ENCODE measurements around the gene VPS16. TPM values are rescaled to one million over a fixed set of nuclear protein-coding genes. Genes with fewer than 3 reads are reported as not detected.

VPS16 gene
- total RNA-seq, 1 donor from 2014 or later: 49.9 TPM

- H3K4me3 Mint-ChIP-seq: peak overlapping the region; percentile 93
- DNase-seq (ENCODE audit: extremely low spot score, unreplicated experiment): no peak
- H3K36me3 Mint-ChIP-seq: no peaks in the 10 kb centered on the region
Measured at GRCh38 chr20:2873747-2874041, 33.1 kb downstream of the VPS16 start.

GRCh38 chr20:2874456-2874855 is 33.9 kb downstream of the VPS16 start:
- H3K9me3 Mint-ChIP-seq: no peaks in the 10 kb centered on the region
- H3K4me3 Mint-ChIP-seq: peak overlapping the region; percentile 93
- peaks cover 27% of the 10 kb centered on the region for H3K27me3 Mint-ChIP-seq
- H3K4me1 Mint-ChIP-seq (ENCODE audit: unreplicated experiment): peaks cover 32% of the 10 kb centered on the region
- H3K36me3 Mint-ChIP-seq: no peaks in the 10 kb centered on the region
- no peak for DNase-seq (ENCODE audit: extremely low spot score, unreplicated experiment)
- TF ChIP-seq CTCF (conservative IDR thresholded peaks at IDR 0.05): no peak
- no peak overlapping the region for H3K27ac Mint-ChIP-seq

More at GRCh38 chr20:2873747-2874041, 33.1 kb downstream of the VPS16 start:
- H3K9me3 Mint-ChIP-seq: no peaks in the 10 kb centered on the region
- peaks cover 31% of the 10 kb centered on the region for H3K4me1 Mint-ChIP-seq (ENCODE audit: unreplicated experiment)
- no peak for TF ChIP-seq CTCF (conservative IDR thresholded peaks at IDR 0.05)
- peaks cover 30% of the 10 kb centered on the region for H3K27me3 Mint-ChIP-seq
- H3K27ac Mint-ChIP-seq: peak overlapping the region; percentile 39

GRCh38 chr20:2875690-2876203 is 35.2 kb downstream of the VPS16 start:
- Mint-ChIP-seq H3K4me1 (ENCODE audit: unreplicated experiment) (peaks cover 25% of the 10 kb centered on the region), H3K27me3 (peaks cover 21% of the 10 kb centered on the region), H3K27ac (no peak overlapping the region), H3K9me3 (no peaks in the 10 kb centered on the region), H3K4me3 (peak overlapping the region; percentile 53), H3K36me3 (no peaks in the 10 kb centered on the region)
- no peak for TF ChIP-seq CTCF (conservative IDR thresholded peaks at IDR 0.05)
- no peak for DNase-seq (ENCODE audit: extremely low spot score, unreplicated experiment)

GRCh38 chr20:2878515-2878914 is 38.0 kb downstream of the VPS16 start:
- H3K27me3 Mint-ChIP-seq: no peaks in the 10 kb centered on the region
- no peak for DNase-seq (ENCODE audit: extremely low spot score, unreplicated experiment)
- H3K9me3 Mint-ChIP-seq: no peaks in the 10 kb centered on the region
- no peaks in the 10 kb centered on the region for H3K36me3 Mint-ChIP-seq
- TF ChIP-seq CTCF (conservative IDR thresholded peaks at IDR 0.05): no peak
- peaks cover 23% of the 10 kb centered on the region for H3K4me1 Mint-ChIP-seq (ENCODE audit: unreplicated experiment)
- H3K27ac Mint-ChIP-seq: peak overlapping the region; percentile 17
- no peak overlapping the region for H3K4me3 Mint-ChIP-seq

- Mint-ChIP-seq H3K27me3 (no peaks in the 10 kb centered on the region), H3K4me3 (no peak overlapping the region), H3K27ac (peak overlapping the region; percentile 17), H3K4me1 (ENCODE audit: unreplicated experiment) (peaks cover 23% of the 10 kb centered on the region), H3K9me3 (no peaks in the 10 kb centered on the region), H3K36me3 (peaks cover 4% of the 10 kb centered on the region)
- no peak for TF ChIP-seq CTCF (conservative IDR thresholded peaks at IDR 0.05)
- no peak for DNase-seq (ENCODE audit: extremely low spot score, unreplicated experiment)
Measured at GRCh38 chr20:2879146-2879545, 38.6 kb downstream of the VPS16 start.

- no peaks in the 10 kb centered on the region for H3K9me3 Mint-ChIP-seq
- no peaks in the 10 kb centered on the region for H3K27me3 Mint-ChIP-seq
- no peak overlapping the region for H3K4me3 Mint-ChIP-seq
- peaks cover 13% of the 10 kb centered on the region for H3K4me1 Mint-ChIP-seq (ENCODE audit: unreplicated experiment)
- H3K36me3 Mint-ChIP-seq: peaks cover 4% of the 10 kb centered on the region
- DNase-seq (ENCODE audit: extremely low spot score, unreplicated experiment): no peak
- TF ChIP-seq CTCF (conservative IDR thresholded peaks at IDR 0.05): no peak
- H3K27ac Mint-ChIP-seq: no peak overlapping the region
Measured at GRCh38 chr20:2880650-2881049, 40.1 kb downstream of the VPS16 start.
